ENCODE measurements around the gene DNALI1.
A peak's percentile ranks its signal among the peaks of the same experiment; 100 is the strongest.

Gene DNALI1

DNA sequence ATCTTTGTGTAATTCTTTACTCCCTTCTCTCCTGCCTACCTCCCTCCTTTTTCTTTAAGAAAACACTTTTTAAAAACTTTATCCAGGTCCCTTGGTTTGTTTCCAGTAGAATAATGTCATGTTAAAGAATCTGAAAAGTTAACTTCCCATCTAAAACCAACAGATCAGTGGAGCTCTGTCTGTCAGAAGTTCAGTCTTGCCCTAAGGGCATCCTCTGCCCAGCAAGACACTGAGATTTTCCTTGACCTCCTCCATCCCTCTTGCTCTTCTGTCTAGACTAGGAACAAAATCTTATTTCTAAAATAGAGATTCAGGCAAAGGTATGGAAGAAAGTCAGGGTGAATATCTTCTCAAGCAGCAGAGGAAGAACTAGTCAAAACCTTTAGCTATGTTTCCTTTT is 44.7 kb downstream of the DNALI1 start:
- no peak for DNase-seq (ENCODE audit: low spot score)

- peak; percentile 56 for DNase-seq (ENCODE audit: low spot score)
Observed at GRCh38 chr1:37602750-37603694, 46.3 kb downstream of the DNALI1 start.

GRCh38 chr1:37605061-37605650 is 48.4 kb downstream of the DNALI1 start:
- no peak for DNase-seq (ENCODE audit: low spot score)

GRCh38 chr1:37605806-37606474 is 49.2 kb downstream of the DNALI1 start:
- no peak for DNase-seq (ENCODE audit: low spot score)

DNA sequence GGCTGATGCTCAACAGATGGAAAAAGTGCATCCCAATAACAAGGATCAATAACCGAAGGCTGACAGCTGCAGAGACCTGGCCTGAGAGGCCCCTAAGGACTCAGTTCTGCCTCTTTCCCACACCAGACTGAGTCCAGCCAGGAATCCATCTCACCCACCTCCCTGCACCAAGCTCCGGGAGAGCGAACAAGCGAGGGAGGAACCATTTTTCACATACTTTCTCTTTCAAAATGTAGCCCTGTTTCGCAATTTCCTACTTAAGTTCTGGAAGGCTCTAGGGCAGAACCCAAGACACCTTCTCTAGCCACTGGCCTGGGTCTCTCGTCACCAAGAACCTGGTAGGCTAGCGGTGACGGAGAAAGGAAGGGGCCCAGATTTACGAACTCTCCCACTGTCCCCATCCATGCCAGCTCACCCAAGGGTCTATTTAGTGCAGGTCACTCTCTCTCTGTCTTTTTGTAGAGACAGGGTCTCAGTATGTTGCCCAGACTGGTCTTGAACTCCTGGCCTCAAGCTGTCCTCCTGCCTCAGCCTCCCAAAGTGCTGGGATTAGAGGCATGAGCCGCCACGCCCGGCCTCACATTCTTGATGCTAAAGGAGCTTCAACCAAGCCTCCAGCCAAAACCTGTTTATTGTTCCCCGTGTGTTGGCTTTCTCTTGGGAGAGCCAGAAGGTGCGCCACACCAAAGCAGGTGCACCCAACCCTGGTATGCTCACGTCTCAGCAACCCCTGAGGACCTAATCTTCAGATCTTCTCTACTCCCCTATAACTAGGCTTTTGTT is 49.9 kb downstream of the DNALI1 start:
- DNase-seq (ENCODE audit: low spot score), result no peak

GRCh38 chr1:37609002-37609401 is 52.3 kb downstream of the DNALI1 start:
- DNase-seq (ENCODE audit: low spot score), result no peak

DNA sequence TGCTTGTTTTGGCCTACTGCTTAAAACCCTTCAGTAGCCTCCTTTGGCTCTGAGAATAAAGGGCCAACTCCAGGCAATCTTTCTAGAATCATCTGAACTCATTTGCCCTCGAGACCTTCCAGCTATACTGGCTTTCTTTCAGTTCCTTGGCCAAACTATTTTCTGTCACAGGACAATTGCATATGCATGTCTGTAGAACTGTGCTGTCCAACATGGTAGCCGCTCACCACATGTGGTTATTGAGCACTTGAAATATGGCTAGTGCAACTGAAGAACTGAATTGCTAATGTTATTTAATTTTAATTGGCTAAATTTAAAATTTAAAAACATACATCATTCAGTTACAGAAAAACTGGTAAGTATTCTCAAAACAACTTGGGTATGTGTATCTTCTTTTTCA is 53.3 kb downstream of the DNALI1 start:
- no peak for DNase-seq (ENCODE audit: low spot score)

- no peak for DNase-seq (ENCODE audit: low spot score)
Observed at GRCh38 chr1:37612186-37612585, 55.4 kb downstream of the DNALI1 start.

DNA sequence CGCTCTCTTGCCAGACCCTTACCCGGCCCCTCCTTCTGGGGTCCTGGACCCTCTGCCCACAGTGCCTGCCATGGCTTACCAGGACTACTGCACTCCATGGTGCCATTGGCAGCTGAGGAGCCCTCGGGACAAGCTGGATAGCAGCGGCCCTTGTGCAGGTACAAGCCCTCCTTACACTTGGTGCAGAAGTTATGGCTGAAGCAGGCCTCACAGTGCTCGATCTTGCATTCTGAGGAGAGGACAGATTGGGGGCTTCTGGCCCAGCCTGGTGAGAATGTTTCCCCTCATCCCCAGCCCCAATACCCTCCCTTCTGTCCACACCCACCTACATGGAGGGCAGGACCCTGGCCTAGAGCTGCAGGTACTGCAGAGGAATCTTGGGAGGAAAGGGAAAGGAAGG is 57.4 kb downstream of the DNALI1 start:
- no peak for DNase-seq (ENCODE audit: low spot score)

DNA sequence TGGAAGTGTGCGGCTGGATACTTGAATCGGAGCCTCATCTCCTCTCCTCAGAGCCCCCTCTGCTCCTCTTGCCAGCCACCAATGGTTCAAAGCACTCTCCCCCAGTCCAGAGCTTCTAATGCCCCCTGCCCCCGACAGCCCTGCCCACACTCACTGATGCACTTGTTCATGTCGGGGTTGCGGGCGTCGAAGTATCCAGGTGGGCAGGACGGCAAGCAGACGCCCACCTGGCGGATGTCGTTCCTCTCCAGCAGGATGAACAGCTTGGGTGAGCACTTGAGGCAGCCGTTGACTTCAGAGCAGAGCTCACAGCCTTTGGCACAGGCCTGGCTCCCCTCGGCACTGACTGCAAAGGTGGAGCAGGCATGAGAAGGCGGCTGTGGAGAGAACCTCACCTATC is 59.6 kb downstream of the DNALI1 start:
- no peak for DNase-seq (ENCODE audit: low spot score)

Measured in germinal center (tissue), 1 donor.